SK-N-MC (cell line): Measurements from ENCODE around the gene RHOT2.

Source experiments
- DNase-seq: peaks from one replicate; pipeline ENCODE4 v3.0.0-alpha.2; 2011; ENCODE audit warnings: low read depth, low spot score
- H3K27ac ChIP-seq: fragments of 200-600 bp; sonication (generic); 2 replicates; pipeline ENCODE4 v1.5.1; 2016; ENCODE audit warnings: mixed run types
- H3K36me3 ChIP-seq: fragments of 200-600 bp; sonication (generic); 2 replicates; pipeline ENCODE4 v1.6.1; 2017; ENCODE audit warnings: antibody characterized with exemption, low read length, mixed read lengths; ENCODE audit not compliant: insufficient read depth
- H3K4me3 ChIP-seq: fragments of 200-600 bp; sonication (generic); 2 replicates; pipeline ENCODE4 v1.5.1; 2016
- H3K9ac ChIP-seq: fragments of 200-600 bp; sonication (generic); 2 replicates; pipeline ENCODE4 v1.8.0; 2017; ENCODE audit warnings: mixed run types, mixed read lengths; ENCODE audit not compliant: insufficient read length
- H3K9me3 ChIP-seq: fragments of 200-600 bp; sonication (generic); 2 replicates; pipeline ENCODE4 v1.6.1; 2017; ENCODE audit warnings: low read depth, mild to moderate bottlenecking, antibody characterized with exemption, low read length, moderate library complexity, mixed read lengths
- EZH2 ChIP-seq: fragments of 200-600 bp; sonication (generic); IDR thresholded peaks from one replicate; pipeline ENCODE4 v1.6.1; 2017; ENCODE audit warnings: antibody characterized with exemption
- FOXP2 ChIP-seq: optimal IDR thresholded peaks from 2 replicates; pipeline ENCODE3; 2011; ENCODE audit warnings: mild to moderate bottlenecking, moderate library complexity; ENCODE audit not compliant: insufficient read depth; ENCODE audit errors: extremely low read length, control extremely low read depth
- POLR2AphosphoS5 ChIP-seq: IDR thresholded peaks from 2 replicates; pipeline ENCODE4 v1.6.1; 2012; ENCODE audit warnings: mild to moderate bottlenecking, low read depth, low read length, borderline replicate concordance

Gene RHOT2

GRCh38 chr16:661184-661821, 6.6 kb upstream of the RHOT2 start:
- no peak for TF ChIP-seq POLR2AphosphoS5
- no peak for TF ChIP-seq EZH2
- TF ChIP-seq FOXP2, result no peak
- H3K36me3 ChIP-seq, result no peaks in the 10 kb centered on the region; the same call in 1 of the 2 replicates
- no peak for DNase-seq
- H3K9me3 ChIP-seq, result no peaks in the 10 kb centered on the region
- 0 out of 2 replicates have a peak overlapping the region, but pooled peaks have one; percentile 36 for H3K27ac ChIP-seq
- H3K4me3 ChIP-seq, result no peak overlapping the region
- H3K9ac ChIP-seq, result peak overlapping the region; percentile 26

GRCh38 chr16:662095-662494, 5.8 kb upstream of the RHOT2 start:
- no peaks in the 10 kb centered on the region for H3K9me3 ChIP-seq
- no peak overlapping the region for H3K4me3 ChIP-seq
- H3K9ac ChIP-seq, result no peak overlapping the region
- no peaks in the 10 kb centered on the region; the same call in 1 of the 2 replicates for H3K36me3 ChIP-seq
- H3K27ac ChIP-seq, result no peak overlapping the region
- no peak for DNase-seq
- no peak for TF ChIP-seq FOXP2
- no peak for TF ChIP-seq POLR2AphosphoS5
- TF ChIP-seq EZH2, result no peak

- Histone ChIP-seq H3K9ac (no peak overlapping the region), H3K27ac (no peak overlapping the region), H3K4me3 (no peak overlapping the region), H3K36me3 (no peaks in the 10 kb centered on the region; the same call in 1 of the 2 replicates), H3K9me3 (no peaks in the 10 kb centered on the region)
- no peak for DNase-seq
- no peak for TF ChIP-seq POLR2AphosphoS5
- TF ChIP-seq EZH2, result no peak
- no peak for TF ChIP-seq FOXP2
Measured at GRCh38 chr16:662597-662996, 5.3 kb upstream of the RHOT2 start.

GRCh38 chr16:666572-666971, 1.4 kb upstream of the RHOT2 start:
- no peaks in the 10 kb centered on the region for H3K9me3 ChIP-seq
- TF ChIP-seq EZH2 (no peak), FOXP2 (no peak), POLR2AphosphoS5 (no peak)
- no peak overlapping the region for H3K27ac ChIP-seq
- H3K36me3 ChIP-seq, result peaks cover 25% of the 10 kb centered on the region; the same call in 1 of the 2 replicates
- no peak overlapping the region for H3K4me3 ChIP-seq
- no peak for DNase-seq
- no peak overlapping the region for H3K9ac ChIP-seq

GRCh38 chr16:667113-667779, 686 bp upstream of the RHOT2 start:
- H3K36me3 ChIP-seq, result peaks cover 30% of the 10 kb centered on the region; the same call in 1 of the 2 replicates
- no peak for DNase-seq
- peak overlapping the region; percentile 67 for H3K9ac ChIP-seq
- no peak for TF ChIP-seq EZH2
- no peak for TF ChIP-seq POLR2AphosphoS5
- TF ChIP-seq FOXP2, result no peak
- peak overlapping the region; percentile 29; the same call in 1 of the 2 replicates for H3K27ac ChIP-seq
- peak overlapping the region; percentile 94 for H3K4me3 ChIP-seq
- H3K9me3 ChIP-seq, result no peaks in the 10 kb centered on the region

- H3K9me3 ChIP-seq, result no peaks in the 10 kb centered on the region
- peak overlapping the region; percentile 94 for H3K4me3 ChIP-seq
- no peak for DNase-seq
- peak overlapping the region; percentile 98 for H3K9ac ChIP-seq
- TF ChIP-seq FOXP2, result no peak
- no peak for TF ChIP-seq EZH2
- no peak for TF ChIP-seq POLR2AphosphoS5
- peaks cover 42% of the 10 kb centered on the region; the same call in 1 of the 2 replicates for H3K36me3 ChIP-seq
- H3K27ac ChIP-seq, result peak overlapping the region; percentile 83
Measured at GRCh38 chr16:668519-669171, 713 bp downstream of the RHOT2 start.

GRCh38 chr16:669666-670065, 1.7 kb downstream of the RHOT2 start:
- no peak overlapping the region for H3K4me3 ChIP-seq
- no peak for DNase-seq
- no peak overlapping the region for H3K9ac ChIP-seq
- TF ChIP-seq FOXP2 (no peak), EZH2 (no peak), POLR2AphosphoS5 (no peak)
- H3K9me3 ChIP-seq, result no peaks in the 10 kb centered on the region
- H3K27ac ChIP-seq, result no peak overlapping the region
- peaks cover 49% of the 10 kb centered on the region; the same call in 1 of the 2 replicates for H3K36me3 ChIP-seq
